Anterior cingulate cortex (tissue), 58 donors: Measurements from ENCODE around the gene CRYBG1.
"Not testable (repeated sequence)": the region's sequence is repeated elsewhere in the genome, so short reads cannot be mapped to it uniquely, and the experiment has no call there.

ENCODE experiments used
- DNase-seq, 58 donors: peaks; one replicate each; lab custom pipeline; 2025; lab: John Stamatoyannopoulos, UW

CRYBG1 gene

DNA sequence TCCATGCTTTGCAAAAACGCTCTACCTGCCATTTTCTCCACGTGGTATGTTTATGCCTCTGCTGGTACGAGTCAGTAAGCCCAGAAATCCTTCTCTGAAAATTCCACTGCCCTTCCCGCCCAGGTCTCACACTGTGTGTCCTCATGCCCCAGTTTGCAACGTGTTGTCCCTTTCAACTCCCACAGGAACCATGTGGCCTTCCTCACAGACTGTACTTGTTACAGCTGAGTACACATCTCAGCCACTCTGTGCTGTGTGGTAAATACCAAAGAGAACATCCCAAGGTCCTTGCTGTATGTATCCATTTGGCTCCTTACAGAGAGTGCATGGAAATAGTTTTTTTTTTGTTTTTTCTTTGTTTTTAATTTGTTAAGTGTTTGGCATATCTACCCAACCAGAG, 211.9 kb downstream of the CRYBG1 start:
- no peak for DNase-seq

DNA sequence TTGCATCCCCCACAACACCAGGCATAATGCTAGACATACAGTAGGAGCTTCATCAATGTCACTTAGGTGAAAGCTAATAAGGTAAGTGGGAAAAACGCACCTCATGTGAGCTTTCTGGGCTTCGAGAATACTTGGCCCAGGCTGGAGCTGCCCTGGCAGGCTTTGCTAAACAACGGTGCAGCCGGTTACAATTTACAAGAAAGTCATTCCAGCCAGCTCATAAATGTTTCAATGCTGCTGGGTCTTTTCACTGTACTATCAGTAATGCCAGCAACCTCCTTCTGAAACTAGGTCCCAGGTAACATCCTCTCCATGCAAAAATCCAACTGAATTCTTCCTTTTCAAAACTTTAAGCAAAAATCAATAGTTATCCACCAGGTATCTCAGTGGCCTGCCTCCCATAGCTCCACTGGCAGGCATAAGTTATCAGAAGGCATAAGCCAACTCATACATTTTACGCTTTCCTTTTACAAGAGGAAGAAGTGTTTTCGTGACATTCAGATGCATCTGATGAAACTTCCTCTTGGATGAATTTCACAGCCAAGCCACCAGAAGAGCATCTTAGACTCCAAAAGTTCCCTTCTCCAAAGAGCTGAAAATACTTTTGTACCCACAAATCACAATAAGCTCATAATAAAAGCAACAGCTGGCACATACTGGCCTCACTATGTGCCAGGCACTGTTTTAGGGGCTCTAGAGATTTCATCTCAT, 212.5 kb downstream of the CRYBG1 start:
- no peak for DNase-seq

DNA sequence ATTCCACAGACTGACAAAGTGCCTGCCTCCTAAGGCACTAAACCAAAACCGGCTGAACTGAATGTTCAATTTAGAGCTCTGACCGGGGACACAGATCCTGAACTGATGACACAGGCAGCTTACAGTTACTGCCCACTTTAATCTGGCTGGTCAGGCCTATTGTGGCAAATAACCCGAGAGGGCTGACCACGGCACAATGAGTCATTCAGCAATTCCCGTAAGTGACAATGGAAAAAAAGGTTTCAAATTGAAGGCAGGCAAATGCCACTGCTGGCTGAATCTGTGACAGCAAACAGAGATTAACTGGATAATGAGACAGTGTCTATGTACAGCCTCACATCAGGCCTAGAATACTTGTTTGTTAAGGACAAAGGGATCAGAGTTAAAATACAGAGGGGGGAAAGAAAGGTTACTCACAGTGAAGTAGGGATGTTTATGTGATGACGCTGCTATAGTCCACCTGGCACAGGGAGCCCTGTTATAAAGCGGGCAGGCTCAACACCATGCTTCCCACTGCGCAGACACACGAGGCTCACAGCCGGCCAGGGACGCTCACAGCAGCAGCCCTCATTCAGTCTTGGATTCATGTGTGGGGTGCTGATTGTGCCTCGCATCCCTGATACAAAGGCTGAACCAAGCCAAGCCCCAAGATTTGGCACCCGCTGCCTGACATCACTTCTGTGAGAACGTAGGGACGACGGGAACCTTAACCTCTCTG, 214.4 kb downstream of the CRYBG1 start:
- peak in 22 of 58 donors; percentile 1 to 77 (median 20) for DNase-seq

DNA sequence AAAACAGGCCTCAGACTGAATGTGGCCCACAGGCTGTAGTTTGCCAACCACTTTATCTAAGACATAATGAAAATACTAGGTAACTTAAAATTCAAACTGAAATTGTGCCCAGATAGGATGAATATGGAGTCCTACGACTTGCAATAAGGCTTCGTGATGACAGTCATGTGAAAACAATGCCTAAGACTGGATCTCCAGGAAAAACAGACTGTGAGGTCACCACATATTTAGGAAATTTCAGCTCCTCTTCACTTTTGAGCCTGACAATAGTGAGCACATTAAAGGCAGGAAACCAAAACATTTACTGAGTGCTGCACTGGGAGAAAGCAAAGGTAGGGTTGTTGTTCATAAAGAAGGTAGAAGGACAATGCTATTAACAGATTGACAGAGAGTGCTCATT, 218.8 kb downstream of the CRYBG1 start:
- DNase-seq: no peak

DNA sequence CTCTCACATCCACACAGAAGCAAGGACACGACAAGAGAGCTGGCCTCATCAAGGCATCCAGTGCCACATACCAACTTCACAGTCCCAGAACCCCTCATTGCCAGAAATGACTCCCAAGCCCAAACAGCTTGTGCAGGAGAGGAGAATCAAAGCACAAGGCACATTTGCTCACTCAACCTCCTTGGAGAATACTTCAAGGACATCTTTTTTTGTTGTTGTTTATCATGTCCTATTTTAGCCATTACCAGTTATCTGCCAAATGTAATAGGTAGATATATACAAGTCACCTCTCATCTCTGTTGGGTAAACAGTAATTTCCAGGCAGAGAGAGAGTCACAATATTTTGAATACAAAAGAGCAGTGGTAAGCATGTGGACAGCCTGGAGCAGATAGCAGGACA, 221.0 kb downstream of the CRYBG1 start:
- no peak for DNase-seq

GRCh38 chr6:106586815-106587415, 226.4 kb downstream of the CRYBG1 start:
- no peak for DNase-seq

- DNase-seq: not testable (repeated sequence)
Measured at GRCh38 chr6:106588937-106589336, 228.4 kb downstream of the CRYBG1 start.

DNA sequence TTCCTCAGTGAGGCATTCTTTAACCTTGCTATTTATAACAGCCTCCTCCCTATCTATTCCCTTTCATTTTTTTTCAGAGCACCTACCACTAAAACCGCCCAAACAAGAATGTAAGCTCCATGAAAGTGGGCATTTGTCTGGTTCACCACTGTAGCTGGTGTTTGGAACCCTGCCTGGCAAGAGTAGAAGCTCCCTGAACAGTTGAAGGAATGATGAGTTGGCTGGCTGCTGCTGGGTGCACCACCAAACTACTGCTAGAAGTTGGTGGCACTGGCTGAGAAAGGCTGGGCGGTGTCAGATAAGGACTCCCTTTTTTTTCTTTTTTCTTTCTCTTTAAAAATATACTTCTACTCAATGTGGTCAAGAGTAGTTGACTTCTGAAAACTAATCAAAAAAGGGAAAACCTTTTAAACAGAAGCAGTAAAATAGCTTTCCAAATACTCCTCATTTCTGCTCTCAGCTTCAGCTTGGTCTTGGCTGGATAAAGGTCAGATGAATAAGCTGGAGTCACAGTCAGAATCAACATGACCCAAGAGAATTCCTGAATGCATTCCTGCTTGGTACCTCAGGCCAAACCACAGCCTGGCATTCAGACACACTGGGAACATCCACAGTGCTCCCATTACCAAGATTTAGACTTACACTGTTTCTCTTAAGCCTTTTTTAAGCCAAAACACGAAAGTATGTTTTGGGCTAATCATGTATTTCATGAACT, 230.8 kb downstream of the CRYBG1 start:
- DNase-seq: no peak

DNA sequence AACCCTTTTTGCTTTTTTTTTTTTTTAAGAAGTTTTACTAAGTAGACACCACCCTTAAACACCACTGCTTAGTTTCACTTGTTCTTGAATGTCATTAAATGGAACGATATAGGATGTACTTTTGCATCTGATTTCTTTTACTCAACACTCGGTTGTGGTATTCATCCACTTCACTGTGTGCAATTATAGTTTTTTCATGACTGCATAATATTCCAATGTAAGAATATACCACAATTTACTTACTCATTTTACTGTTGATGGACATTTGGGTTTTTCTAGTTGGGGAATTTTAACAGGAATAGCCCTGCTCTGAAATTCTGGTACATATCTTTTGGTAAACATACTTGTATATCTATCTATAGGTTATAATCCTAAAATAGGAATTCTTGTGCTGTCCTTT, 238.9 kb downstream of the CRYBG1 start:
- DNase-seq: no peak

DNA sequence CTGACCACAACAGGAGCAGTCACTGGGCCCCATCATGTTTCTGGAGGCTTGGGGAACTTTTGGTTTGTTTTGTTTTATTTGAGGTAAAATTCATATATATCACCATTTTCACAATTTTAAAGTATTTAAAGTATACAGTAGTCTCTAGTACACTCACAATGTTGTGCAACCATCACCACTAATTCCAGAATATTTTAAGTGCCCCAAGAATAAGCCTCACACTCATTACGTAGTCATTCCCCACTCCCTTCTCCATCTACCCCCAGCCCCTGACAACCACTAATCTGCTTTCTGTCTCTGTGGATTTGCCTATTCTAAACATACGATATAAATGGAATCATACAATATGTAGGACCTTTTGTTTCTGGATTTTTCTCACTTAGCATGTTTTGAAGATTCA, 239.8 kb downstream of the CRYBG1 start:
- no peak for DNase-seq

GRCh38 chr6:106608080-106608668, 247.7 kb downstream of the CRYBG1 start:
- DNase-seq: no peak

DNA sequence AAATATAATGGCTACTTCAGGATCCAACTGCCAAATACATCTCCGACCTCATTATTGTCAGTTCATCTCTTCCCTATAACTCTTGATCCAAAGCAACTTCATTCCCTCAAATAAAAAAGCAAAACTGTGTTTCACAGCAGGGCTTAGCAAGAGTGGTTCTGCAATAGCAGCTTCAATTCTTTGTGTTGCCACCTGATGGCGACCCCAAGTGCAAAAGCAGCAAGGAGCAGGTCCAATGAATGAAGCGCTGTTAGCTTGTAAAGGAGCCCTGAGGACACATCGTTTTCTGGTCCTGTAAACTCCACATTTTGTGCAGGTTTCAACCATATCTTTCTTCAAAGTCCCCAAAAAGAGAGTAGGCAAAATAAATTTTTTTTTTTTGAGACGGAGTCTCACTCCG, 249.2 kb downstream of the CRYBG1 start:
- no peak for DNase-seq

GRCh38 chr6:106611030-106611429, 250.5 kb downstream of the CRYBG1 start:
- DNase-seq: no peak

- DNase-seq: no peak
Measured at GRCh38 chr6:106612671-106613416, 252.3 kb downstream of the CRYBG1 start.

GRCh38 chr6:106613590-106613989, 253.1 kb downstream of the CRYBG1 start:
- no peak for DNase-seq

DNA sequence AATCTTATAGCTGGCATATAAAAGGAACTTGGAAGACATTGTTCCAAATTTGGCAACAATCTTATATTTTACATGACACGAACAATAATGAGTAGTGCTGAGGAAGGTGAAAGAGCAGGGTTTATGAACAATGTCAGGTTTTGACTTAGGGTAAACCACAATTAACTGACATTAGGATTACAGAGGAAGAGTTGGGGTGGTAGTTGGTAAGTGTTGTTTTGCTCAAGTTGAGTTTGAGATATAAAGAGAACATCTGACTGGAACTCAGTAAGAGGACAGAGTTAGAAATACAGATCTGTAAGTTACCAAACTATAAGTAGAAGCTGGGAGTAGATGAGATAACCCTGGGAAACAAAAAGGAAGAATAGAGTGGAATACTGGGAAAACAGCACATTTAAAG, 253.6 kb downstream of the CRYBG1 start:
- DNase-seq: no peak

DNA sequence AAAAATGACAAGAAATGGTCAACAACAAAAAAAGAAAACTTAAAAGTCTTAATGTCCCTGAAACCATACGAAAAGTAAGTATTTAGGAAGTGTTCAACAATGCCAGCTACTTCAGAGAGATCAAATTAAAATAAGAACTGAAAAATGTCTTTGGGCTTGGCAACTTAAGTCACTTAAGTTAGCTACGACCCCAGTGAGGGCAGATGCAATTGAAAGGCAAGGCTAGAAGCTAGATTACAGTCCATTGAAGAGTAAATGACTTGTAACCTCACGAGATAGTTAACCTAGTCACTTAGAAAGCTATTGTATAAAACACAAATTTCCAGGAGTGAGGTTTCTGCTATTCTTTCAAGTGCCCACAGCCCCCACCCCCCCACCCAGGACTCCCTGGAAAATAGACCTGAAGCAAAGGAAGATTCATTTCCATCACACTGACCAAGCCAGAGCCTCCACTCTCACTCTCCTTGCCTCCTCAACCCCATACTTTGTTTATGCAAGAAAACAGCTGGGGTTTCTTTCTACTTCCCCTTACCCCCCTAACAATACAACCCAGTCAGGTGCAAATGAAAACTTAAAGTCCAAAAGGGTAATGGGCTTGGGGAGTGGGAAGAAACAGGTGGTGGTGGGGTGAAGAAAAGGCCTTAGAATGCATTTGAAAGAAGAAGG, 254.2 kb downstream of the CRYBG1 start:
- no peak for DNase-seq

DNA sequence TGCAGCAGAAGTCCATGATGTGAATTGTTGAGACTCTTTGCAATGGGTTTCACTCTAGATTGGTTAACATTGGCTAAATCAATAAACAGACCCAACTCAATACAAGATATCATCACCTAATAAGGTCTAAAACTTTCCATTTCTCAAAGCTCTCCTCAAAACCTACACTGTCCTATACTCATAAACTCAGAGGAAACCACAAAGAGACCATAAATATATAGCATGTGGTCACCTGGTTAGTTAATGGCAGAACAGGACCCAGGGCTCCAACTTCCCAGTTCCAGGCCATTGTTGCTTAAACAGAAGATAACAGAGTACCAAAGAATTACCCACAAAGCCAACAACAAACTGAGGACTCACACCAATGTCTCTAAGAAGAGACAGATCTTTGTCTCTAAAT, 256.8 kb downstream of the CRYBG1 start:
- no peak for DNase-seq

DNA sequence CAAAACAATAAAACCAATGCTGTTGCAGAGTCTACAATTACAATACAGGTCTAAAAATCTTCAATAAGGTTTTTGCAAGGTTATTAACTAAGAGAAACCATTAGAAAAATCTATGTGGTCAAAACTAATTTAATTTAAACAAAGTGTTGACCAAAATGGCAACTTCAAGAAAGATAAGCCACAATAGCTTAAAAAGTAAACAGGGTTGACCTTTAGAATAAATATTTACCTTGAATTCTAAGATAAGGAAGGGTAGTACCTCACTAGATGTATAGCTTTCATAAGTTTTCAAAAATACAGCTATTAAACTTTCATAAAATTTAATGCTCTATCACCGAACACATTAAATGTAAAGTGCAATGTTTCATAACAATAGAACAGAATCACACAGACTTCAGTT, 257.3 kb downstream of the CRYBG1 start:
- no peak for DNase-seq

DNA sequence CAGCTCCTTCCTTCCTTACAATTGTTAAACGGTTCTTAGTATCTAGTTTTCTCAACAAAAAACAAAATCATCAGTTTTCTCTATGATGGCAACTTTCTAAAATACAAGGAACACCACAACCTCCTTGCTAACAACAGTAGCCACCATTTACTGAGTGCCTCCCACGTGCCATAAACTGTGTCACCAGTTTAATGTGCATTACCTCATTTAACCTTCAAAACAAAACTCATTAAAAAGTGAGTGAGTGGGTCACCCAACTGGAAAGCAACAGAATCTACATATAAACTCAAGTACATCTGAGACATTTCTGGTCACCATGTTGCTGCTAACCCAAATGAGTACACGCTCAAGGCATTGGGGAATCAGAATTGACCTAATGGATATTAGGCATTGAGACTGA, 257.8 kb downstream of the CRYBG1 start:
- DNase-seq: no peak
